GM19035 (cell line): ENCODE results near the gene ENTREP3.
A peak's percentile ranks its signal among the peaks of the same experiment; 100 is the strongest.
"Not testable (repeated sequence)": the region's sequence is repeated elsewhere in the genome, so short reads cannot be mapped to it uniquely, and the experiment has no call there.

ENCODE experiments used
- ATAC-seq: cut with Tn5 transposase; IDR thresholded peaks from one replicate; pipeline ENCODE4 v1.9.1; 2021; ENCODE audit not compliant: unreplicated experiment

The ENTREP3 gene

GRCh38 chr1:155253208-155253607 lies 2.1 kb downstream of the ENTREP3 start:
- ATAC-seq: no peak

- no peak for ATAC-seq
These were observed 3.7 kb downstream of the ENTREP3 start for GRCh38 chr1:155251566-155251965.

GRCh38 chr1:155250633-155251449 lies 4.4 kb downstream of the ENTREP3 start:
- ATAC-seq: peak; percentile 86

GRCh38 chr1:155250246-155250632 lies 5.0 kb downstream of the ENTREP3 start:
- peak; percentile 5 for ATAC-seq

GRCh38 chr1:155247667-155248553 lies 7.4 kb downstream of the ENTREP3 start:
- no peak for ATAC-seq

- ATAC-seq: not testable (repeated sequence)
These were observed 8.5 kb downstream of the ENTREP3 start for GRCh38 chr1:155246796-155247195.

GRCh38 chr1:155245163-155245524 lies 10.1 kb downstream of the ENTREP3 start:
- no peak for ATAC-seq

- ATAC-seq: peak; percentile 91
These were observed 10.7 kb downstream of the ENTREP3 start for GRCh38 chr1:155244368-155245162.

- no peak for ATAC-seq
These were observed 12.4 kb downstream of the ENTREP3 start for GRCh38 chr1:155242805-155243358.

GRCh38 chr1:155241841-155242264 lies 13.4 kb downstream of the ENTREP3 start:
- no peak for ATAC-seq

- ATAC-seq: no peak
These were observed 14.1 kb downstream of the ENTREP3 start for GRCh38 chr1:155241069-155241679.

GRCh38 chr1:155236451-155236850 lies 18.8 kb downstream of the ENTREP3 start:
- ATAC-seq: no peak

- not testable (repeated sequence) for ATAC-seq
These were observed 19.9 kb downstream of the ENTREP3 start for GRCh38 chr1:155235375-155235774.

- not testable (repeated sequence) for ATAC-seq
These were observed 21.8 kb downstream of the ENTREP3 start for GRCh38 chr1:155233502-155233901.

- ATAC-seq: not testable (repeated sequence)
These were observed 23.0 kb downstream of the ENTREP3 start for GRCh38 chr1:155232001-155232978.

GRCh38 chr1:155231302-155231701 lies 24.0 kb downstream of the ENTREP3 start:
- ATAC-seq: not testable (repeated sequence)

- ATAC-seq: no peak
These were observed 27.2 kb downstream of the ENTREP3 start for GRCh38 chr1:155228096-155228427.

- ATAC-seq: peak; percentile 94
These were observed 27.8 kb downstream of the ENTREP3 start for GRCh38 chr1:155227261-155228095.
